ENCODE data around the gene OOSP1. TPM values are rescaled to one million over a fixed set of nuclear protein-coding genes. Genes with fewer than 3 reads are reported as not detected.
"Not testable (repeated sequence)": the region's sequence is repeated elsewhere in the genome, so short reads cannot be mapped to it uniquely, and the experiment has no call there.

Gene OOSP1
- polyA plus RNA-seq, 3 donors = not detected

GRCh38 chr11:59900366-59901126 lies 37.7 kb upstream of the OOSP1 start:
- H3K4me1 ChIP-seq (ENCODE audit: control insufficient read depth in 1 of 2, insufficient read depth in 2 of 2, low read length in 2 of 2) = no peaks in the 10 kb centered on the region
- H3K27me3 ChIP-seq (ENCODE audit: control insufficient read depth in 2 of 2, insufficient read depth in 2 of 2, low read length in 2 of 2) = no peaks in the 10 kb centered on the region
- no peak overlapping the region for H3K4me3 Mint-ChIP-seq
- H3K36me3 ChIP-seq (replicated peaks in 1 of 2; ENCODE audit: control insufficient read depth in 1 of 2, insufficient read depth in 2 of 2, low read length in 2 of 2) = no peaks in the 10 kb centered on the region
- TF ChIP-seq CTCF (IDR thresholded peaks at IDR 0.05) = no peak
- peaks cover 4% of the 10 kb centered on the region for H3K4me1 Mint-ChIP-seq
- no peak overlapping the region for H3K27ac Mint-ChIP-seq
- H3K9ac ChIP-seq (ENCODE audit: insufficient read depth, low read length, poor library complexity, severe bottlenecking) = no peak overlapping the region
- H3K4me3 ChIP-seq (replicated peaks in 1 of 3; ENCODE audit: low read depth in 2 of 3, low read length in 3 of 3) = no peak overlapping the region
- no peaks in the 10 kb centered on the region for H3K79me2 ChIP-seq (ENCODE audit: insufficient read depth, low read length)
- no peaks in the 10 kb centered on the region for H4K20me1 ChIP-seq (ENCODE audit: insufficient read depth, low read length)
- peaks cover 1 to 2% (median 1%) of the 10 kb centered on the region in 3 donors for H3K27me3 Mint-ChIP-seq (ENCODE audit: low read depth in 3 of 3)
- no CpG with 5 or more reads among the region's 6 CpGs for WGBS (ENCODE audit: insufficient coverage)
- intact Hi-C loops (cut with micrococcal nuclease) = no loop called here
- H3K9me3 ChIP-seq (replicated peaks in 1 of 2; ENCODE audit: control insufficient read depth in 1 of 2, insufficient read depth in 1 of 2, low read length in 2 of 2) = peaks cover 7 to 23% of the 10 kb centered on the region in 2 donors
- H3K27ac ChIP-seq (ENCODE audit: low read depth in 1 of 2, low read length in 2 of 2) = no peak overlapping the region
- DNase-seq = no peak
- no peak overlapping the region for H2AFZ ChIP-seq (ENCODE audit: insufficient read depth, low read depth, low read length, poor library complexity, severe bottlenecking)
- peaks cover 4 to 29% (median 15%) of the 10 kb centered on the region in 7 donors for H3K9me3 Mint-ChIP-seq
- peaks cover 0 to 3% of the 10 kb centered on the region in 2 donors for H3K36me3 Mint-ChIP-seq
- no peak overlapping the region for H3K4me2 ChIP-seq (replicated peaks; ENCODE audit: extremely low read depth, low read length, poor library complexity, severe bottlenecking)

- no peak overlapping the region for H3K4me3 ChIP-seq (replicated peaks in 1 of 3; ENCODE audit: low read depth in 2 of 3, low read length in 3 of 3)
- no CpG with 5 or more reads among the region's 1 CpG for WGBS (ENCODE audit: insufficient coverage)
- no peak for TF ChIP-seq CTCF (IDR thresholded peaks at IDR 0.05)
These were observed 36.9 kb upstream of the OOSP1 start for GRCh38 chr11:59901306-59901705.

GRCh38 chr11:59903569-59903968 lies 34.7 kb upstream of the OOSP1 start:
- H3K4me1 Mint-ChIP-seq; H3K4me3 ChIP-seq (replicated peaks in 1 of 3; ENCODE audit: low read depth in 2 of 3, low read length in 3 of 3); H3K27ac Mint-ChIP-seq; H3K36me3 Mint-ChIP-seq; H2AFZ ChIP-seq (ENCODE audit: insufficient read depth, low read depth, low read length, poor library complexity, severe bottlenecking); H3K9ac ChIP-seq (ENCODE audit: insufficient read depth, low read length, poor library complexity, severe bottlenecking); H4K20me1 ChIP-seq (ENCODE audit: insufficient read depth, low read length); H3K27ac ChIP-seq (ENCODE audit: low read depth in 1 of 2, low read length in 2 of 2); H3K4me1 ChIP-seq (ENCODE audit: control insufficient read depth in 1 of 2, insufficient read depth in 2 of 2, low read length in 2 of 2); H3K4me2 ChIP-seq (replicated peaks; ENCODE audit: extremely low read depth, low read length, poor library complexity, severe bottlenecking); H3K27me3 ChIP-seq (ENCODE audit: control insufficient read depth in 2 of 2, insufficient read depth in 2 of 2, low read length in 2 of 2); H3K36me3 ChIP-seq (replicated peaks in 1 of 2; ENCODE audit: control insufficient read depth in 1 of 2, insufficient read depth in 2 of 2, low read length in 2 of 2); intact Hi-C loops (cut with micrococcal nuclease); DNase-seq; H3K4me3 Mint-ChIP-seq; H3K27me3 Mint-ChIP-seq (ENCODE audit: low read depth in 3 of 3); H3K79me2 ChIP-seq (ENCODE audit: insufficient read depth, low read length): not testable (repeated sequence)
- peaks cover 4 to 26% (median 14%) of the 10 kb centered on the region in 7 donors for H3K9me3 Mint-ChIP-seq
- H3K9me3 ChIP-seq (replicated peaks in 1 of 2; ENCODE audit: control insufficient read depth in 1 of 2, insufficient read depth in 1 of 2, low read length in 2 of 2) = peaks cover under 1 to 11% of the 10 kb centered on the region in 2 donors
- no CpG with 5 or more reads among the region's 2 CpGs for WGBS (ENCODE audit: insufficient coverage)

More at GRCh38 chr11:59901306-59901705, 36.9 kb upstream of the OOSP1 start:
- H3K9me3 ChIP-seq (replicated peaks in 1 of 2; ENCODE audit: control insufficient read depth in 1 of 2, insufficient read depth in 1 of 2, low read length in 2 of 2) = peaks cover 7 to 23% of the 10 kb centered on the region in 2 donors
- no peaks in the 10 kb centered on the region for H3K79me2 ChIP-seq (ENCODE audit: insufficient read depth, low read length)
- H3K36me3 ChIP-seq (replicated peaks in 1 of 2; ENCODE audit: control insufficient read depth in 1 of 2, insufficient read depth in 2 of 2, low read length in 2 of 2) = no peaks in the 10 kb centered on the region
- peak in 1 of 3 donors; percentile 40 for DNase-seq
- H3K4me1 ChIP-seq (ENCODE audit: control insufficient read depth in 1 of 2, insufficient read depth in 2 of 2, low read length in 2 of 2) = no peaks in the 10 kb centered on the region
- H3K27ac ChIP-seq (ENCODE audit: low read depth in 1 of 2, low read length in 2 of 2) = no peak overlapping the region
- Mint-ChIP-seq H3K4me3 (no peak overlapping the region), H3K9me3 (peaks cover 6 to 29% (median 18%) of the 10 kb centered on the region in 7 donors), H3K27ac (no peak overlapping the region), H3K27me3 (ENCODE audit: low read depth in 3 of 3) (peaks cover 0 to 2% (median 1%) of the 10 kb centered on the region in 3 donors), H3K36me3 (peaks cover 0 to 3% of the 10 kb centered on the region in 2 donors), H3K4me1 (peaks cover 4% of the 10 kb centered on the region)
- no peak overlapping the region for H2AFZ ChIP-seq (ENCODE audit: insufficient read depth, low read depth, low read length, poor library complexity, severe bottlenecking)
- H3K4me2 ChIP-seq (replicated peaks; ENCODE audit: extremely low read depth, low read length, poor library complexity, severe bottlenecking) = no peak overlapping the region
- H3K27me3 ChIP-seq (ENCODE audit: control insufficient read depth in 2 of 2, insufficient read depth in 2 of 2, low read length in 2 of 2) = no peaks in the 10 kb centered on the region
- H3K9ac ChIP-seq (ENCODE audit: insufficient read depth, low read length, poor library complexity, severe bottlenecking) = no peak overlapping the region
- intact Hi-C loops (cut with micrococcal nuclease) = no loop called here
- no peaks in the 10 kb centered on the region for H4K20me1 ChIP-seq (ENCODE audit: insufficient read depth, low read length)

Data from CD14-positive monocyte (primary cell).